ENCODE results near the gene CBFA2T2.

Gene CBFA2T2

DNA sequence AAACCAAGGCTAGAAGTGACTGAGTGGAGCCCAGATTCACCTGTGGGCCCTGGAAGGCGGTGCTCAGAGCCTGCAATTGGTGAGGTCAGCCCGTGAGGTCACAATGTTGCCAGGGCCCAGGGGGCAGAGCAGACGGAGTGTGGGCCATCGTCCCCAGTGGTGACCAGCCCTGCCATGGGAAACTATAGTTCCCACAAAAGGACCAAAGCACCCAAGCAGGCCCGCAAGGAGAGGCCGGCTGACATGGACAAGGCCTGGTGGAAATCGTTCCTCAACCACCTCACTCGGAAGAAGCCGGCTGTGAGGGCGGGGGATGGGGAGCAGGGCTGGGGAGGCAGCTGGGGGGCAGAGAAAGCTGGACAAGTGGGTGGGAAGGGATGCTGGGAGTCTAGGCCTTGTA is 172.3 kb downstream of the CBFA2T2 start, which contains the start of gene C20orf144:
TSS of gene C20orf144 (plus strand) at position 156 of the 400 bp plus-strand sequence. CDS start at position 175, 19 bp downstream.
- Histone ChIP-seq H4K12ac (ENCODE audit: low read depth, low read length) (peak within 1 kb of the TSS; percentile 99), H2AK5ac (ENCODE audit: low read length) (no peak within 1 kb of the TSS)

DNA sequence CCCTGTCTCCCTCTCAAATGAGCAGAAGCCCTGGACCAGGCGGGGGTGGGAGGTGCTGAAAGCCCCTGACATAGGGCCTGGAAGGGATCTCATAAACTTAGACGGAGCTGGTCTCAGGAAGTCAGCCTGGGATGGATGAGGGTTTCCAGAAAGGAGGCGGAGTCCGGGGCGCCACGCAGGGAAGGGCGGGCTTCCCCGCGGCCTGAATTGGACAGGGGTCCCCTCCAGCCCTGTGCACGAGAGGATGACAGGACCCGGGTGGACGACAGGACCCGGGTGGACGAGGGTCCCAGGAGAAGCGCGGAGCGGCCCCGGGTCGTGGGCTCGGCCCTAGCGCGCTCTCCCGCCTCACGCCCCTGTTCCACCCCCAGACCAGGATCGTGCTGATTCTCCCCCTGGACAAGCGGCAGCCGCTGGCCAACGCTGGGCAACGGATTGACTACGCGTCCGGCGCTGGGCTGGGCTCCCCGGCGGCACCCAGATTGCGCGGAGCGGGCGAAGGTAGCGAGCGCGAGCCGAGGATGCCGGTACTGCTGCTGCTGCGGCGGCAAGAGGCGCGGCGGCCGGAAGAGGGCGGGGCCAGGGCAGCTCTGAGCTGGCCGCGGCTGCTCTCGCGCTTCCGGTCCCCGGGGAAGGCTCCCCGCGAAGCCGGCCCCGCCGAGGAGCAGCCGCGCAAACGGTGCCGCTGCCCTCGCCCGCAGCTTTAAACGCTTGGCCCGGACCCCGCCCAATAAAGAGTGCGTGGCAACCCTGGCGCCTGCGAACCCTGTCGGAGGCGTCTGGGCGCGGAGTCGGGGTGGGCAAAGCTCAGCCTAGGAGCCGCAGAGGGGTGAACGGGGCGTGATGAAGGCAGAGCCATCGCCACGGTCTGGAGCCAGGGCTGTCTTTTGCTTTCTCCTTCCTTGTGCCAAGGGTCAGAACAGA is 173.5 kb downstream of the CBFA2T2 start:
- H3K4me3 ChIP-seq (ENCODE audit: low read depth, low read length), result peak overlapping the region; percentile 91
- peak overlapping the region; percentile 99 for H4K8ac ChIP-seq (ENCODE audit: low read depth, low read length)
- H4K91ac ChIP-seq (ENCODE audit: low read depth, low read length), result peak overlapping the region; percentile 97
- peak overlapping the region; percentile 78 for H2BK12ac ChIP-seq (ENCODE audit: low read length)
- peak overlapping the region; percentile 99 for H3K14ac ChIP-seq (ENCODE audit: low read length)
- H3K9me3 ChIP-seq (ENCODE audit: insufficient read depth, low read depth, low read length), result peaks cover 2% of the 10 kb centered on the region
- no CpG with 5 or more reads among the region's 84 CpGs for WGBS (ENCODE audit: extremely low coverage, insufficient coverage, insufficient read length)
- H3K4ac ChIP-seq (ENCODE audit: low read depth, low read length), result peak overlapping the region; percentile 86
- H2BK5ac ChIP-seq (ENCODE audit: low read depth, low read length, poor library complexity), result peak overlapping the region; percentile 83
- peak overlapping the region; percentile 83 for H3K9ac ChIP-seq (ENCODE audit: low read length)
- H3K79me2 ChIP-seq (ENCODE audit: control insufficient read depth, insufficient read depth, low read length, poor library complexity), result peaks cover 7% of the 10 kb centered on the region
- peak overlapping the region; percentile 87 for H3K18ac ChIP-seq (ENCODE audit: low read length)
- H3K27ac ChIP-seq (ENCODE audit: low read depth, low read length), result peak overlapping the region; percentile 84
- peak overlapping the region; percentile 90 for H3K4me2 ChIP-seq (ENCODE audit: low read length)
- DNase-seq, result peak; percentile 71 to 84
- peak overlapping the region; percentile 98 for H2AFZ ChIP-seq (ENCODE audit: insufficient read depth, low read length, poor library complexity)
- peak overlapping the region; percentile 85 for H2BK120ac ChIP-seq (ENCODE audit: insufficient read depth, low read length, poor library complexity)
- H3K79me1 ChIP-seq (ENCODE audit: low read length), result peaks cover 10% of the 10 kb centered on the region
- peaks cover 11 to 12% of the 10 kb centered on the region in 2 experiments for H3K4me1 ChIP-seq (ENCODE audit: control insufficient read depth in 1 of 2, insufficient read depth in 2 of 2, low read length in 2 of 2)
- peak overlapping the region; percentile 78 for H2AK5ac ChIP-seq (ENCODE audit: low read length)
- no peaks in the 10 kb centered on the region for H3K27me3 ChIP-seq (ENCODE audit: insufficient read depth, low read length)
- H3K36me3 ChIP-seq (ENCODE audit: control insufficient read depth in 1 of 2, insufficient read depth in 2 of 2, low read length in 2 of 2), result peaks cover 35 to 38% of the 10 kb centered on the region in 2 experiments
- no peak overlapping the region for H3K23ac ChIP-seq (ENCODE audit: low read length)
- peak overlapping the region; percentile 99 for H4K12ac ChIP-seq (ENCODE audit: low read depth, low read length)

More for the DNA sequence above, 172.3 kb downstream of the CBFA2T2 start, which contains the start of gene C20orf144:
- Histone ChIP-seq H3K18ac (ENCODE audit: low read length) (peak within 1 kb of the TSS; percentile 62), H2AFZ (ENCODE audit: insufficient read depth, low read length, poor library complexity) (peak within 1 kb of the TSS; percentile 98), H3K9me3 (ENCODE audit: insufficient read depth, low read depth, low read length) (peaks cover 2% of the 10 kb centered on the region), H4K91ac (ENCODE audit: low read depth, low read length) (peak within 1 kb of the TSS; percentile 94), H3K27me3 (ENCODE audit: insufficient read depth, low read length) (no peaks in the 10 kb centered on the region), H3K23ac (ENCODE audit: low read length) (no peak within 1 kb of the TSS), H2BK12ac (ENCODE audit: low read length) (no peak within 1 kb of the TSS), H3K14ac (ENCODE audit: low read length) (peak within 1 kb of the TSS; percentile 99), H3K79me2 (ENCODE audit: control insufficient read depth, insufficient read depth, low read length, poor library complexity) (peaks cover 7% of the 10 kb centered on the region), H2BK120ac (ENCODE audit: insufficient read depth, low read length, poor library complexity) (no peak within 1 kb of the TSS), H3K4me3 (ENCODE audit: low read depth, low read length) (peak within 1 kb of the TSS; percentile 91), H3K4ac (ENCODE audit: low read depth, low read length) (no peak within 1 kb of the TSS), H3K9ac (ENCODE audit: low read length) (no peak within 1 kb of the TSS), H4K8ac (ENCODE audit: low read depth, low read length) (peak within 1 kb of the TSS; percentile 99), H3K36me3 (ENCODE audit: control insufficient read depth in 1 of 2, insufficient read depth in 2 of 2, low read length in 2 of 2) (peaks cover 35 to 39% of the 10 kb centered on the region in 2 experiments), H3K27ac (ENCODE audit: low read depth, low read length) (peak within 1 kb of the TSS; percentile 84), H3K4me2 (ENCODE audit: low read length) (peak within 1 kb of the TSS; percentile 90), H3K4me1 (ENCODE audit: control insufficient read depth in 1 of 2, insufficient read depth in 2 of 2, low read length in 2 of 2) (peaks cover 9 to 11% of the 10 kb centered on the region in 2 experiments), H3K79me1 (ENCODE audit: low read length) (peaks cover 10% of the 10 kb centered on the region), H2BK5ac (ENCODE audit: low read depth, low read length, poor library complexity) (no peak within 1 kb of the TSS)
- no peak for DNase-seq
- WGBS (ENCODE audit: extremely low coverage, insufficient coverage, insufficient read length), result no CpG with 5 or more reads among the region's 10 CpGs

DNA sequence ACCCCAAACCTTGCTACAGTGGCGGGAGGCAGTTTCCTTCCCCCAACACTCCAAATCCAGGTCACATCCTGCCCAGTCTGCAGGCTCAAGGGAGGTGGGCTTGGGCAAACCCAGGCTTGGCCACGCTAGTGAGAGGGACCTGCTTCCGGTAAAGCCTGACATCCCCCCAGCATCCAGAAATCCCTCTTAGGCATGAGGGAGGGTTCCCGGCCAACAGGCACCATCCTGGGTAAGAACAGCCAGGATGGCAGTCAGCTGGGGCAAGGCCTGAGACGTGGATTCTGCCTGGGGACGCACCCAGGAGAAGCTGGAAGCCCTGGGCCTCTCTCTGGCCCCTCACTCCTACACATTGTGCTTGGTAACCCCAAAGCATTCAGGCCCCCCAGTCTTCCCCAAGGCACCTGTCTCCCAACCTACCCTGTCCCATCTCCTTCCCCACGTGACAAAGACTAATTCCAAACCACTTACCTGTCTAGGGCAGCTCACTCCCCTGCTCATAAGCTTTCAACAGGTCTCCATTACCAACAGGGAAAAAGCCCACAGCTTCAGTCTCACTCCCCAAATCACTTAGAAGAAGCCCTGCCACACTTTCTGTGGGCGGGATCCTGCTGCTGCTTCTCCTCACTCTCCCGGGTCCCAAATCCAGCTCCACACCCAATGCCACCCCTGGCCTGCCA is 174.3 kb downstream of the CBFA2T2 start:
- Histone ChIP-seq H3K9me3 (ENCODE audit: insufficient read depth, low read depth, low read length) (no peaks in the 10 kb centered on the region), H3K23ac (ENCODE audit: low read length) (no peak overlapping the region), H2AK5ac (ENCODE audit: low read length) (peak overlapping the region; percentile 16), H3K27ac (ENCODE audit: low read depth, low read length) (peak overlapping the region; percentile 53), H3K9ac (ENCODE audit: low read length) (peak overlapping the region; percentile 83), H3K27me3 (ENCODE audit: insufficient read depth, low read length) (no peaks in the 10 kb centered on the region), H3K18ac (ENCODE audit: low read length) (peak overlapping the region; percentile 87), H2BK5ac (ENCODE audit: low read depth, low read length, poor library complexity) (peak overlapping the region; percentile 75), H2AFZ (ENCODE audit: insufficient read depth, low read length, poor library complexity) (peak overlapping the region; percentile 87), H3K79me2 (ENCODE audit: control insufficient read depth, insufficient read depth, low read length, poor library complexity) (peaks cover 7% of the 10 kb centered on the region), H2BK12ac (ENCODE audit: low read length) (peak overlapping the region; percentile 11), H3K4me2 (ENCODE audit: low read length) (peak overlapping the region; percentile 90), H4K12ac (ENCODE audit: low read depth, low read length) (peak overlapping the region; percentile 95), H2BK120ac (ENCODE audit: insufficient read depth, low read length, poor library complexity) (peak overlapping the region; percentile 85), H3K14ac (ENCODE audit: low read length) (peak overlapping the region; percentile 94), H3K4me3 (ENCODE audit: low read depth, low read length) (peak overlapping the region; percentile 91), H3K4ac (ENCODE audit: low read depth, low read length) (peak overlapping the region; percentile 71), H4K91ac (ENCODE audit: low read depth, low read length) (peak overlapping the region; percentile 97), H3K79me1 (ENCODE audit: low read length) (peaks cover 10% of the 10 kb centered on the region), H3K36me3 (ENCODE audit: control insufficient read depth in 1 of 2, insufficient read depth in 2 of 2, low read length in 2 of 2) (peaks cover 35 to 36% of the 10 kb centered on the region in 2 experiments), H3K4me1 (ENCODE audit: control insufficient read depth in 1 of 2, insufficient read depth in 2 of 2, low read length in 2 of 2) (peaks cover 11 to 12% of the 10 kb centered on the region in 2 experiments), H4K8ac (ENCODE audit: low read depth, low read length) (peak overlapping the region; percentile 99)
- DNase-seq, result no peak
- WGBS (ENCODE audit: extremely low coverage, insufficient coverage, insufficient read length), result no CpG with 5 or more reads among the region's 9 CpGs

DNA sequence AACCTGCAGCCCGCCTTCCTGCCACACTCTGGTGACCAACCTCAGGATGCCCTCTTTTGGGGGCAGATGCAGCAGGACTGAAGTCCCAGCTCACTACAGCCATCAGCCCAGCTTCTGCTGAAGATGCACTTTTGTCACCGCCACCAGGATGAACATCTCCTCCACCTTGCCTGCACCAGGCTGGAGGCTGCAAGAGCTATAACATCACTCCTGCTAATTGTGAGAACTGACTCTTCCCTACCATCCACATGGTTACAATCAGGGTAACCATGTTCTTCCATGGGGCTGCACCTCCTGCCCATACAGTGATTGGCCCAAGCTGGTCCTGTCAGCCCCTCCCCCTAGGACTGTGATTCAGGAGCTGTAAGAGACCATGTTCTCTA is 174.9 kb downstream of the CBFA2T2 start:
- Histone ChIP-seq H3K36me3 (ENCODE audit: control insufficient read depth in 1 of 2, insufficient read depth in 2 of 2, low read length in 2 of 2) (peaks cover 35 to 36% of the 10 kb centered on the region in 2 experiments), H3K9ac (ENCODE audit: low read length) (no peak overlapping the region), H4K8ac (ENCODE audit: low read depth, low read length) (no peak overlapping the region), H2AFZ (ENCODE audit: insufficient read depth, low read length, poor library complexity) (no peak overlapping the region), H3K18ac (ENCODE audit: low read length) (no peak overlapping the region), H3K23ac (ENCODE audit: low read length) (no peak overlapping the region), H3K4me1 (ENCODE audit: control insufficient read depth in 1 of 2, insufficient read depth in 2 of 2, low read length in 2 of 2) (peaks cover 11 to 12% of the 10 kb centered on the region in 2 experiments), H3K27ac (ENCODE audit: low read depth, low read length) (no peak overlapping the region), H3K79me1 (ENCODE audit: low read length) (peaks cover 10% of the 10 kb centered on the region), H4K91ac (ENCODE audit: low read depth, low read length) (no peak overlapping the region), H3K4ac (ENCODE audit: low read depth, low read length) (no peak overlapping the region), H3K9me3 (ENCODE audit: insufficient read depth, low read depth, low read length) (no peaks in the 10 kb centered on the region), H2BK120ac (ENCODE audit: insufficient read depth, low read length, poor library complexity) (no peak overlapping the region), H3K79me2 (ENCODE audit: control insufficient read depth, insufficient read depth, low read length, poor library complexity) (peaks cover 7% of the 10 kb centered on the region), H2BK5ac (ENCODE audit: low read depth, low read length, poor library complexity) (no peak overlapping the region), H3K4me2 (ENCODE audit: low read length) (no peak overlapping the region), H3K27me3 (ENCODE audit: insufficient read depth, low read length) (no peaks in the 10 kb centered on the region), H3K4me3 (ENCODE audit: low read depth, low read length) (no peak overlapping the region), H2AK5ac (ENCODE audit: low read length) (no peak overlapping the region), H4K12ac (ENCODE audit: low read depth, low read length) (no peak overlapping the region), H3K14ac (ENCODE audit: low read length) (no peak overlapping the region), H2BK12ac (ENCODE audit: low read length) (no peak overlapping the region)
- no CpG with 5 or more reads among the region's 2 CpGs for WGBS (ENCODE audit: extremely low coverage, insufficient coverage, insufficient read length)
- DNase-seq, result no peak

All from trophoblast cell (in vitro differentiated cells and primary cell).